ENCODE results near the gene TCF12.

TCF12 gene

DNA sequence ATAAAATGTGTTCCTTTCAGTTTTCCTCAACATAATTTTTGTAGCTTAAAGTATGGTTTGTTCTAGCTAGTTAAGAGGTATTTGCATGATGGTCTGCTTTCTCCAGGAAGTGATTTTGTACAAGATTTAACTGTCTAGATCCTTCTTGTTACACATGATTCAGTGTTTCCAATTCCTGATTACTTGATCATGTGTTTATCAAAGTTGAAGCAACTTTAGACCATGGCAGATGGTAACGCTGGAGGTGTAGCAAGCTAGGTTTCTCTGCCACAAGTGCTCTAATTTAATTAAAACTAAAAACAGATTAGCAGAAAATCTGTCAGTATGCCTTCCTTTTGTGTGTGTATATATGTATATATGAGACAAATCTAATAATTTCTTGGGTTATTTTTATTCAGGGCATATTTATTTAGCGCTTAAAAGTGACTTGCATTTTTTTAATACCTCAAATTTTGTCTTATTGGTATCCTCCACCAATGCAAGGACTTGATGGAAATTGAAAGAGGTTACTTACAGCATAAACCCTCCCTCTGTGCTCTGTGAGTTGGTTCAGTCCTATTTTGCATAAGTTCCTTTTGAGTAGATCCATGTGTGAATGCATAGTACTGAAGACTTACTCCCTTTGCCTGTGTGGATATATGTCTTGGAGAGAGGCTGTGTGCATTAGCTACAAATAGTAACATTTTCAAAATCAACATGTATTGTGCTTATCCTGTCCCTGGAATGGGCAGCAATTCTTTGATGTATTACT is 300.6 kb downstream of the TCF12 start:
- DNase-seq (ENCODE audit: low read depth) = no peak

DNA sequence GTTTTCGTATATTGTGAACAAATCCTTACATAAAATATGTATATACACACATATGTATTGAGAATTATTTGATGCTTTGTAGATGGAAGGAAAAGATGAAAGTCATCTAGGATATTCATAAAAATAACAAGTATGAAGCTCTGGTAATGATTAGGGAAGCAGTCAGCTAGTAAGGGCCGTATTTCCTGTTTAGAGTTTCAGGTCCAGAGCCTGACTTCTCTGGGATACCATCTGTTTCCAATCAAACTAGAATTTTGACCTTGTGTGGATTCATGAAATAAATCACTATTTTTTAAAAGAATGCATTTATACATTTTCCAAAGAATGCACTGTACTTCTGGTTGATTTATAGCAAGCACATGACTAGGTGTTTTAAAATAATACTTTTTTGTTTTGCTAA is 301.8 kb downstream of the TCF12 start:
- DNase-seq (ENCODE audit: low read depth) = no peak

DNA sequence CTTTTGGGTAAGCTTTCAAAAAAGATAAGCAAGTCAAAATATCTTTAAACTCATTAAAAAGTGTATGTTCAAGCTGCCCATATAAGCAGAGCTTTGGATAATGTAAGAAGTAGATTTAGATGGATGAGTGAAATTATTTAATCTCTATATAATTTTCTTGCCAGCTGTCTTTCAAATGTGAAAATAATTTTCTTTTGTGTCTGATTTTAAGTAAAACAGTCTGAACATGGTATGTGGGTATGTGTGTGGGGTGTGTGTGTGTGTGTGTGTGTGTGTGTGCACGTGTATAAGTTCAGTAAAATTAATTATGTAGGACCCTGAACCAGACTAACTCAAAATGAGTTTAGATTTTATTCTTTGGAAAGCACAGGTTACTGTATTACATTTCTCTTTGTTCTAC is 302.7 kb downstream of the TCF12 start:
- no peak for DNase-seq (ENCODE audit: low read depth)

DNA sequence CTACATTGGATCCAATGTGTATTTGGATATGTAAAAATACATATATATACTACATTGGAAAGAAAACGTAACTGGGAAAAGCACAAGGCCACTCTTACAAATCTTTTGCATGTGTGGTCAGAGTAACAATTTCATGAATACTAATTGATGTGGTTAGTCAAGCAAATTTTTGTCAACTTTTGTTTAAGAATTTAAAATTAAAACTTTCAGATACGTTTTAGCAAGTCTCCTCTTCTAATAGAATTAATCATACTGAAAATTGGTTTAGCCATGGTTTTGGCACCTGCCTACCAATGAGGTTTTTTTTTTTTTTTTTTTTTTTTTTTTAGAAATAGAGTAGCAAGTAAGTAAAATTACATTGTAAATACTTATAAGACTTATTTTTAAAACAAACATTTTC is 304.9 kb downstream of the TCF12 start:
- DNase-seq (ENCODE audit: low read depth) = no peak

DNA sequence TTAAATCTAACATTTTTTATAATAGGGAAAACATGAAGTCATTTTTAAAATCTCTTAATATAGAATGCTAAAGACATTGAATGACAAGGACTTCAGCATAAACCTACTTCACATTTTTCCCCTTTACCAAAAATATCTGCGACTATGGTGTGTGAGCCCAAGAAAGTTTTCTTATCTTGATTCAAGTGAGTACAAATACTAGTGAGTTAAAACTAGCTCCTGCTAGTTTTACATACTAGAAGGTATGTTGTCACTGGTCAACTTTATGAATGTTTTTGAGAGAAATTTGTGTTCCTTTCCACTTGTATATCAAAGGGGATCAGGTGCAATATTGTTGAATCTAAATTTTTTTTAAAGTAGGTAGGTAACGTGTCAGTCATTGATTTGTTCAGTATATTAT is 305.4 kb downstream of the TCF12 start:
- no peak for DNase-seq (ENCODE audit: low read depth)

DNA sequence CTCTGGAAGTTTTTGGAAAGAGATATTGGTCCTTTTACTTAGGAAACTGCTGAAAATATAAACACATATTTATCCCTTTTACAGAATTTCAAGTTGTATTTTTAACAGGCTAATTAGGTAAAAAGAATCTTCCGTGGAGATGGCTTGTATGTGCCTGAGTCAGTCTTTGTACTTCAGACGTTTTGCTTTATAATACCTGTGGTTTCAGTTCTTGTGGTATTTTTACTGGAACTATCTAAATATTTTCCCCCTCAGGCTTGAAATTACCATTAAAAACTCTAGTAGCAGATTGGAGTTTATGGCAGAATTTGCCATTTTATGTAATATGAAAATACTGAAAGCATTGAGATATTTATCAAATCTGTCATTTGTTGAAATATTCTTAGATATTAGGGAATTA is 306.2 kb downstream of the TCF12 start:
- no peak for DNase-seq (ENCODE audit: low read depth)

DNA sequence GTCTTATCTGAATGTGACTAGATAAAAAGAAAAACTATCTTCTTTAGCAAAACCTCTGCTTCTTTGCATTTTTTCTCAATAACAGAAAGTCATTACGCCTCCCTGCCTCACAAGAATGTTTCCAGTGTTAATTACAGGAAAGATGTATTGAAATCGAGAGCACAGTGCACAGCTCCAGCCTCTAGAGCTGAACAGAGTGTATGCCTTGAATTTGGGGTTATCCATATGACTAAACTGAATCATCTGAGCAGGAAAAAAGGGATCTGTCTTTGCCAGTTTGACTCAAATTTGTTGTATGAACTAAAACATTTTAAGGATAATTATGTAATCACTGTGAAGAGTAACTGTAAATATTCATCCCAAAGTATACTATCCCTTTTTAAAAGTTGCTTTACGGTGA is 308.7 kb downstream of the TCF12 start:
- no peak for DNase-seq (ENCODE audit: low read depth)

DNA sequence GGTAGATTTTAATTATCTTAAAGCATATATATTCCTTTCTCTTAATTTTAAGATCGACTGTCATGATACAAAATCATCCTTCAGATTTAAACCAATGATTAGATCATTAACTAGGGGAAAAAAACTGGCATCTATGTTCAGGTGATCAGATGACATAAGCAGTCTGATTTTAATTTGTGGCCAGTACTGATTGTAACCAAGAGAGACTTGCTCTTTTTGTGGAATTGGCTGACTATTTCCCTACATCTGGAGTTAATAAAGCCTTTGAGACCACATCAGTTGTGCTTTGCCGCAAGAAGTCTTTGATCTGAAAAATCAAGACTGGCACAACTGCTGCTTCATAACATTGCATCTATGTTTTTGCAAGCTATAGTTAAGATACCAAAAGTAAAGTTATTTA is 309.5 kb downstream of the TCF12 start:
- DNase-seq (ENCODE audit: low read depth) = no peak

DNA sequence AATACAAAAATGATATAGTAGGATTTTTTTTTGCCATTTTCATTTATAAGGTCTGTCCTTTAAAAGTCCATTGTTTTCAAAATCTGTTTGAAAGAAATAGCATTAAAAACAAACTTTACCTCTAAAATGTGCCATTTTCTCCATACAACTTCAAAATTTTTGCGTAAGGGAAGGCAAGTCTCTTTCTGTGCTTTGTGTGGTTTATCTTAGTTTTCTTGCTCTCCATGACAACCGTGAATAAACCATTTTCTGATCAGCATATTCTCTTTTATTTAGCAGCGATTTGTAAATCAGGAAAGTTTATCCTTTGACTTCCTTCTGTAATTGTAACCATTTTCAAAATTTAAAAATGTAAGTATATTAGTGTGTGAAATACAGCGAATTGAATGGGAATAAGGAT is 310.0 kb downstream of the TCF12 start:
- no peak for DNase-seq (ENCODE audit: low read depth)

DNA sequence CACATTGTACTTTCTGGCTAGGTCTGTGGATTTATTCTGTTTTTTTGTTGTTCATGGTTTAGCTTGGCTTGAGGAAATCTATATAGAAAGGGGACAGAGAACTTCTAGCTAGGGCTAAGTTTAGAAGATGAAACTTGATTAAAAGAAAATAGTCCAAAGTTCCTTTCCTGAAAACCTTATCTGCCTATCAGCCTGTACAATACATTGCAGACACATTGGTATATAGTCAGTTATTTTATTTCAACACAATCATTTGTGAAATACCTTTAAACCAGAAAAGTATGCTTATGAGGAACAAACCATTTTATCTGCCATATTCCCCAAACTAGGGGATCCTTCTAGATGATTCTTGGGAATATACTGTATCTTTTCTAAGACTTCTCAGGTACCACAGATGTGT is 310.6 kb downstream of the TCF12 start:
- no peak for DNase-seq (ENCODE audit: low read depth)

DNA sequence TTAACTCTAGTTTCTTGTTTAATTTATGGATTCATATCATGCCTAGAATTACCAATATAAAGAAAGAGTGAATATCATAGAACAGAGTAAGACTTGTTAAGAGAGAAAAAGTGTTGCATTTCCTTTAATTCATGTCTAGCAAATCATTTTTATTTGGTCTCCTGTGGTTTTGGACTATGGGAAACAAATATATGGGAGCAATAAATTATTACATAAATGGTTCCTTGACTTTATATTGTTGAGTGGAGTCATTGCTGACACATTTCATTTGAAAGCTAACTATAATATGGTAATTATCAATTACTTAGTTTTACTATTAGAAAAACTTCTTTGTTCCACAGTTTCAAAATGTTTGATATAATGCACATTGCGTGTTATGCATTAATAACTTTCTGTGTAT is 313.1 kb downstream of the TCF12 start:
- no peak for DNase-seq (ENCODE audit: low read depth)

DNA sequence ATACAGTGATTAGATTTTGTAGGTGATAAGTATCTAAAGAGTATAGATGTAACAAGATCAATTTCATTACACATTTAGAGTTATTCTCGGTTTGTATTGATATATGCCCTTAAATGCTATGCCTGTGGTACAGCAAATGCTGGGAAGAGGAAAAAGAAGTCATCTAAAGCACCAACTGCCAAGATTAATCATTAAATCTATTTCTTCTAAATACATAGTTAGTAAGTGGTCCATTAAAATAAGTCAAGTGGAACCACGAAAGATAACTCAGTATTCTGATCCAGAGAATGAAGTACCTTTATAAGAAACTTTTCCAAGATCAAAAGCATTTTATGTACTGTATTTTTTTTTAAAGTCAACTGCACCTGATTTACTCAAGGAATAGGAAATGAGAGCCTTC is 315.7 kb downstream of the TCF12 start:
- no peak for DNase-seq (ENCODE audit: low read depth)

DNA sequence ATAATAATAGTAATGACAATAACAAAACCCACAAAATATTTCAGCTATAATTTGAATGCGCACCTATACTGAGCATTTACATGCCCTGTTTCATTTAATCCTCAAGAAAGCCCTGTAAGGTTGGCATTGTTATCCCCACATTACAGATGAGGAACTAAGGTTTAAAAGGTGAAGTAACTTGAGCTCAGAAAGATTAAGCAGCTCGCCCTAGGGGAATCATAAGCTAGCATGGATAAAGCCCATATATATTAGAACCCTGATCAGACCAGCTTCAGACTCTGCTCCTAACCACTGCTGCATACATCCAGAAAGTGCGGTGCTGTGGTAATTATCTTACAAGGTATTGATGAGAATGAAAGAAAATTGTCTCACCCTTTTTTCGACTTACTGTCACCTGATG is 316.7 kb downstream of the TCF12 start:
- DNase-seq (ENCODE audit: low read depth) = no peak

DNA sequence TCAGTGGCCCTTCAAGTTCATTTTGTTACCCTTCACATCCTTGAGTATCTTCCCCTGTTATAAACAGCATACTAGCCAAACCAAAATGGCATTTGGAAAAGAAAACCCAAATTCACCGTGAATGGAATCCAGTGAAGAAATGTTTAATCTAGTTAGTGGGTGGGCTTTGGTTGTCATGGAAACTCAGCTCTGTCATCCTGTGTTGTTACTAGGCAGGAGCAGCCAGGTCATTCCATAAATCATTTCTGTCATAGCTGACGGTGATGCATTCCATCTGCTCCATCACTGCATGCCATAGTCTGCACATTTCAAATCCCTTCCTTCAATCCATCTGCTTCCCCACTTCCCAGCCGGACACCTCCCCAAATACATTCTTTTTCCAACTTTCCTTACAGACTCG is 317.4 kb downstream of the TCF12 start:
- DNase-seq (ENCODE audit: low read depth) = no peak

DNA sequence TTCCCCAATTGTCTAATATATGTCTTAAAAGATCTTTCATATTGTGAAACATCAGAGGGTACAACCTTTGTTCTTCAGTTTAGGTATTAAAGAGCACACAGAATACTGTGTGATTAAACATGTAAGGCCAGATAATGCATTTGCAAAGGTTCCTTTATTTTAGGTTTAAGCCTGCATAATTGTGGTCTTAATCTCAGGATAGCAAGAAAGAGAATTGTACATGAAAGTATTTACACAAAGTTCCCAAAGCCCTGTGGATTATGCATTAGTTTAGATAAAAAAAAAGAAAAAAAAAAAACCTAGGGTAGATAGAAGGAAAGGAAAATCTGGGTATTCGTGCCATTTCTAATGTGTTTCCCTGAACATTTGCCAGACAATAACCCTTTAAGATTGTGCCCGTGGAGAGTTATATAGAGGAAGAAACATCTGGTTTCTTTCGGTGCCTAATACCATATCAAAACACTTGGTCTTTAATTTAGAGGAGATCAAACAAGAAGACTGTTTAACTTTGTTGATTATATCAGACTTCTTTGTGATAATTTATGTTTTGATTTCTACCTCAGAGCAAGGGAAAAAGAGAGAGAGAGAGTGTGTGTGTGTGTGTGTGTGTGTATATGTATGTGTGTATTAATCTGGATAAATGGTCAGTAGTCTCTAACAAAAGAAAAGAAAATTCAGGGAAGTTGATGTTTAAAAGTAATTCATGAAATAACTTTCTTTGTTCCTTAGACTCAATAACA is 318.3 kb downstream of the TCF12 start:
- DNase-seq (ENCODE audit: low read depth) = no peak

DNA sequence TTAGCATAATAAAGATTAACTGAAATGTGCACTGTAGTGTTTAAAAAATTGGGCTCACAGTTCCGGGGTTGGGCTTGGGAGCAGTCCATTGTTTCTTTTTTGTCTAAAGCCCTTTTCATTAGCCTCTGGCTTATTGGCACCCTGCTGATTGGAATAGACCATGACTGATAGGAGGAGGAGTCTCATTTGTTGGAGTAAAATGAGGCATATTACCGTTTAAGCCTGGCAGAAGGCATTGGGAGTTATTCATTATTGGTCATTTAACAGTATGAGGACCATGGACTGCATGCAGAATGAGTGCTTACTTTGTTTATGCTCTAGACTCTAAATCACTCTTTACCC is 318.8 kb downstream of the TCF12 start:
- DNase-seq (ENCODE audit: low read depth) = no peak

DNA sequence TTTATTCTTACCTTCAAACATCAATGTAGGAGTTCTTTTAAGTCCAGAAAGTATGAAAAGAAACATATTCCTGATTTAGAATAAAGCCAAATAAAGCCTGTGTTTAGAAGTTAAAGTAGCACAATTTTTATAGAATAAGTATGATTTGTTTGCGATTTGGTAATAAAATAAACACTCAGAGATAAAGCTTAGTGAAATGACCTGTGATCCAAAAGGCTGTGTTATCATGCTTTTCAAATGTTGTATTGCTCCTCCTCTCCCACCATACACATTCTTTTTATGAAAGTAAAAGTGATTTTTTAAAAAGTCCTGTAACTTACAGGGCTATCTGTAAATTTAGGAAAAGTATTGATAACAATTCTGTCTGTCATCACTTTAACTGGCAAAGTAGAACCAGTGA is 319.2 kb downstream of the TCF12 start:
- no peak for DNase-seq (ENCODE audit: low read depth)

DNA sequence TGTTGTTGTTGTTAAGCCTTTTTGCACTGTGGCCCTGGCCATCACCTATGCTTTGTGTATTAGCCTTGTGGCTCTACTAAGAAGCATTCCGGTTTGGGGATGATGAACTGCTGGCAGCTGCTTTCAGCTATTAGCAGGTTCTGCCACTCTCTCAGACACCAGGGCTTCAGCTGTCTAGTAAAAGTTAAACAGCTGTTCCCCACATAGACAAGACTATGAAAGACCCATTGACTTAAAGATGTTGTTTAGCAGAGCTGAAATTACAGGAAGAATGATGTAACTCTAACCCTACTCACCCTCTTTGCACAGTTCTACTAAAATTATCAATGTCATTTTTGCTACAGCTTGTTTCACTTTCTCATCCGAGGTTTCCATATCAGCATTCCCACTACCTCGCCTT is 326.7 kb downstream of the TCF12 start:
- DNase-seq (ENCODE audit: low read depth) = no peak

DNA sequence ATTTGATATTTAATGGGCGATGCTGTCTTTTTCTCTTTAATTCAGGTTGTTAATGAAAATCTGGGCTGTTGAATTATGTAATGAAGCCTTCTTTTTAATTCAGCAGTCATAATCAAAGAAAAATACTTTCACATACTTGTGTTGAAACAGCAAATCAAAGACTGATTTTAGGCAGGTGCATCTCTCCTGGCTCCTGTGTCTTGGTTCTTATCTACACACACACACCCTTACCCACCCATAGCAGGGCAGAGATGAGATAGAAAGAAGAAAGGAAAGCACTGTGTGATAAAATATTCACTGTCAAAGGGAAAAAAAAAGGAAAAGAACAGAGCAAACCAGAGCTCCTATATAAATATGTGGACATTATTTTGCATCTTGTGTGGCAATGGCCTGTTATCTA is 327.3 kb downstream of the TCF12 start:
- DNase-seq (ENCODE audit: low read depth) = no peak

DNA sequence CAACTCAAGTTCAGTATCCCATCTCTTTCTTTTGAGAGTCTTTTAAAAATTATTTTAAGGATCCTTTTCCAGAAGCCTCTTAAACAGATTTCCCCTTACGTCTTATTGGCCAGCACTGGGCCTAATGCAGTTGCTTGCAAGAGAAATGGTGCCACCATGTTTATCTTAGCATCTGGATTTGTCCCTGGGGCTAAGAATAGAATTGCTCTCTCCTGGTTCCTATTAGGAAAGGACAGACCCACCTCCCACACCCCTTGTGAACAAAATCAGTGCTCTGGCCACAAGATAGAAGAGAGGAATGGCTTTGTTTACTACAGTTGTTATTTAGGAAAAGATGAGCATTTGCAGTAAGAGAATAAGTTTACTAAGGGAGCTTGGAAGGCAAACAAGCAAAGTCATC is 329.6 kb downstream of the TCF12 start:
- no peak for DNase-seq (ENCODE audit: low read depth)

DNA sequence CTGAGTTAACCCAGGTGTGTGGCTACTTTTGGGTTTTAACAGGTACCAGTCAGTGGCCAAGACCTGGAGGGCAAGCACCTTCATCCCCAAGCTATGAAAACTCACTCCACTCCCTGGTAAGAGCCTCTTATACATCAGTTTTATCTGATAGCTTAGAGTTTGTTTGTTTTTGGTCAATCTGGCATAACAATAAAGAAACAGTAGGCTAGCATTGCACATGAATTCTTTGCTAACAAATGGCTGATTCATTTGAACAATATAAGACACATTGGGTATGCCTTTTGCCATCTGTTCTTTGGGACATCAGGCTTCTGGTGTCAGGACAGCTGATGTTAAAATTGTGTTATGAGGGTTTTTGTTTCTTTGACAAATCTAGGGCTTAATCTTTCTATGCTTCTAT is 332.9 kb downstream of the TCF12 start:
- no peak for DNase-seq (ENCODE audit: low read depth)

DNA sequence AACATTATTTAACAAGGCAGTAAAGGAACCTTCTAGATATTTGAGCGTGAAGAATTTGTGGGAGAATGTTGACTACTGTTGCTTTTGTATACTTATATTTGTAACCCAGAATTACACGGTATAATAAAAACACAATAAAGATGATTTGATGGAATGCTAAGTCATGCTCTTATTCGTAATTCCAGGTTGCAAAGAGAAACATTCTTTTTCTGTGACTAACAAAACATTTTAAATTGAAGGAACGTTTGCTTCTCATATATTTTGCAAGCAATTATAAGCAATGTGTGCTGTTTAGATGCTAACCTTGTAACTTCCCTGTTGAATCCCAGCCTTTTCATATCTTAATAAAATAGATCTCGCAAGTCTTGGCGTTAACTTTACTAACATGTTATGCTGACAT is 333.5 kb downstream of the TCF12 start:
- no peak for DNase-seq (ENCODE audit: low read depth)

DNA sequence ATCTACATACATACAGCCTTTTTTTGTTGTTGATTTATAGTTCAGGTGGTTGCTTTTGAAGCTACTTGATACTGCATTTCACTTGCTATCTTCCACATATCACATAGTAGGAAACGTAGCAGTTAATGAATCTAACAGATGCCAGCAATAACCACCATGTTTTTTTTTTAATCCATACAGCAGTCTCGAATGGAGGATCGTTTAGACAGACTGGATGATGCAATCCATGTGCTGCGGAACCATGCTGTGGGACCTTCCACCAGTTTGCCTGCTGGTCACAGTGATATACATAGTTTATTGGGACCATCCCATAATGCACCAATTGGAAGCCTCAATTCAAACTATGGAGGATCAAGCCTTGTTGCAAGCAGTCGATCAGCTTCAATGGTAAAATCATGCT is 334.6 kb downstream of the TCF12 start:
- DNase-seq (ENCODE audit: low read depth) = no peak

DNA sequence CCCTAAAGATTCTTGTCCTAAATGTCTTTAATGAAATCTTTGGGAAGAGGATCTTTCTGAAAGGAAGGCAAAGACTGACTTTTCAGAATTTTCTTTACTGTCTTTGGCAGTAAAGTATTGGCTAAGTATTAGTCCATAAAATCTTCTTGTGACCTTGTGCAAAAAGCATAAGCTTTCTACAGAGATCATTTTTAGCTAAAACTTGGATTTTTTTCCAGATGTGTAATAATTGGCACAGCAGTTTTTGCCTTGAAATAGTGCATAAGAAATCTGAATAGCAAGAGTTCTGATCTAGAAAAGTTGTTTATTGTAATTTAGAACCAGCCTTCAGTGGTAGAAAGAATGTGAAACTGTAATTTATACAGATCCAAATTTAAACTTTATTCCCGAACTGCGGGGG is 335.1 kb downstream of the TCF12 start:
- DNase-seq (ENCODE audit: low read depth) = no peak
